IPS-18a (cell line): Measurements from ENCODE around the gene SLC38A2.

Experiments used
- H3K27ac ChIP-seq: one replicate; pipeline ENCODE4 v1.5.1; 2013; ENCODE audit warnings: low read length
- H3K27me3 ChIP-seq: one replicate; pipeline ENCODE4 v1.6.1; 2013; ENCODE audit warnings: mild to moderate bottlenecking, low read length; ENCODE audit not compliant: control insufficient read depth, insufficient read depth
- H3K36me3 ChIP-seq: one replicate; pipeline ENCODE4 v1.6.1; 2013; ENCODE audit warnings: low read depth, low read length; ENCODE audit not compliant: control insufficient read depth
- H3K4me1 ChIP-seq: one replicate; pipeline ENCODE4 v1.6.1; 2013; ENCODE audit warnings: low read depth, low read length; ENCODE audit not compliant: control insufficient read depth
- H3K4me3 ChIP-seq: one replicate; pipeline ENCODE4 v1.5.1; 2013; ENCODE audit warnings: low read length
- H3K9ac ChIP-seq: one replicate; pipeline ENCODE4 v1.6.1; 2013; ENCODE audit warnings: mild to moderate bottlenecking, low read length, moderate library complexity
- H3K9me3 ChIP-seq: one replicate; pipeline ENCODE4 v1.6.1; 2013; ENCODE audit warnings: low read depth, low read length; ENCODE audit not compliant: control insufficient read depth

SLC38A2 gene

GRCh38 chr12:46365951-46366379, 6.6 kb downstream of the SLC38A2 start:
- Histone ChIP-seq H3K4me3 (no peak overlapping the region), H3K27me3 (no peaks in the 10 kb centered on the region), H3K9me3 (no peaks in the 10 kb centered on the region), H3K9ac (no peak overlapping the region), H3K27ac (no peak overlapping the region), H3K4me1 (peaks cover 12% of the 10 kb centered on the region), H3K36me3 (peaks cover 100% of the 10 kb centered on the region)

GRCh38 chr12:46364777-46365580, 7.6 kb downstream of the SLC38A2 start:
- H3K4me3 ChIP-seq: no peak overlapping the region
- H3K27ac ChIP-seq: no peak overlapping the region
- H3K9me3 ChIP-seq: no peaks in the 10 kb centered on the region
- peaks cover 100% of the 10 kb centered on the region for H3K36me3 ChIP-seq
- H3K9ac ChIP-seq: no peak overlapping the region
- peaks cover 7% of the 10 kb centered on the region for H3K4me1 ChIP-seq
- no peaks in the 10 kb centered on the region for H3K27me3 ChIP-seq

GRCh38 chr12:46364300-46364696, 8.3 kb downstream of the SLC38A2 start:
- H3K9me3 ChIP-seq: no peaks in the 10 kb centered on the region
- H3K4me3 ChIP-seq: no peak overlapping the region
- no peaks in the 10 kb centered on the region for H3K27me3 ChIP-seq
- H3K27ac ChIP-seq: no peak overlapping the region
- H3K4me1 ChIP-seq: peaks cover under 1% of the 10 kb centered on the region
- H3K9ac ChIP-seq: no peak overlapping the region
- peaks cover 100% of the 10 kb centered on the region for H3K36me3 ChIP-seq

- H3K4me1 ChIP-seq: no peaks in the 10 kb centered on the region
- H3K9ac ChIP-seq: no peak overlapping the region
- H3K9me3 ChIP-seq: no peaks in the 10 kb centered on the region
- H3K36me3 ChIP-seq: peaks cover 100% of the 10 kb centered on the region
- H3K27ac ChIP-seq: no peak overlapping the region
- H3K4me3 ChIP-seq: no peak overlapping the region
- no peaks in the 10 kb centered on the region for H3K27me3 ChIP-seq
Observed at GRCh38 chr12:46363582-46364299, 8.8 kb downstream of the SLC38A2 start.

GRCh38 chr12:46362895-46363581, 9.5 kb downstream of the SLC38A2 start:
- H3K9me3 ChIP-seq: no peaks in the 10 kb centered on the region
- H3K27me3 ChIP-seq: no peaks in the 10 kb centered on the region
- H3K9ac ChIP-seq: no peak overlapping the region
- no peaks in the 10 kb centered on the region for H3K4me1 ChIP-seq
- H3K4me3 ChIP-seq: no peak overlapping the region
- H3K27ac ChIP-seq: no peak overlapping the region
- peaks cover 96% of the 10 kb centered on the region for H3K36me3 ChIP-seq

GRCh38 chr12:46361667-46362034, 10.9 kb downstream of the SLC38A2 start:
- no peak overlapping the region for H3K9ac ChIP-seq
- H3K36me3 ChIP-seq: peaks cover 82% of the 10 kb centered on the region
- no peak overlapping the region for H3K27ac ChIP-seq
- H3K4me3 ChIP-seq: no peak overlapping the region
- H3K27me3 ChIP-seq: no peaks in the 10 kb centered on the region
- H3K9me3 ChIP-seq: no peaks in the 10 kb centered on the region
- H3K4me1 ChIP-seq: no peaks in the 10 kb centered on the region

- no peak overlapping the region for H3K4me3 ChIP-seq
- H3K36me3 ChIP-seq: peaks cover 77% of the 10 kb centered on the region
- H3K9me3 ChIP-seq: no peaks in the 10 kb centered on the region
- H3K9ac ChIP-seq: no peak overlapping the region
- H3K27me3 ChIP-seq: no peaks in the 10 kb centered on the region
- no peak overlapping the region for H3K27ac ChIP-seq
- H3K4me1 ChIP-seq: no peaks in the 10 kb centered on the region
Observed at GRCh38 chr12:46360908-46361666, 11.5 kb downstream of the SLC38A2 start.

- H3K4me3 ChIP-seq: no peak overlapping the region
- no peaks in the 10 kb centered on the region for H3K27me3 ChIP-seq
- no peaks in the 10 kb centered on the region for H3K9me3 ChIP-seq
- H3K9ac ChIP-seq: no peak overlapping the region
- no peaks in the 10 kb centered on the region for H3K4me1 ChIP-seq
- H3K36me3 ChIP-seq: peaks cover 69% of the 10 kb centered on the region
- H3K27ac ChIP-seq: no peak overlapping the region
Observed at GRCh38 chr12:46360370-46360769, 12.2 kb downstream of the SLC38A2 start.

GRCh38 chr12:46359667-46360280, 12.8 kb downstream of the SLC38A2 start:
- Histone ChIP-seq H3K27me3 (no peaks in the 10 kb centered on the region), H3K36me3 (peaks cover 63% of the 10 kb centered on the region), H3K4me3 (no peak overlapping the region), H3K27ac (no peak overlapping the region), H3K4me1 (no peaks in the 10 kb centered on the region), H3K9ac (no peak overlapping the region), H3K9me3 (no peaks in the 10 kb centered on the region)

- H3K9me3 ChIP-seq: no peaks in the 10 kb centered on the region
- no peak overlapping the region for H3K9ac ChIP-seq
- no peaks in the 10 kb centered on the region for H3K4me1 ChIP-seq
- H3K4me3 ChIP-seq: no peak overlapping the region
- peaks cover 56% of the 10 kb centered on the region for H3K36me3 ChIP-seq
- no peak overlapping the region for H3K27ac ChIP-seq
- no peaks in the 10 kb centered on the region for H3K27me3 ChIP-seq
Observed at GRCh38 chr12:46358791-46359666, 13.5 kb downstream of the SLC38A2 start.
